ENCODE data around the gene PIK3R4. TPM values are rescaled to one million over a fixed set of nuclear protein-coding genes. Genes with fewer than 3 reads are reported as not detected.

PIK3R4 gene
- total and polyA plus RNA-seq, 11 donors = 10.9 to 24.3 (median 15.7) TPM

DNA sequence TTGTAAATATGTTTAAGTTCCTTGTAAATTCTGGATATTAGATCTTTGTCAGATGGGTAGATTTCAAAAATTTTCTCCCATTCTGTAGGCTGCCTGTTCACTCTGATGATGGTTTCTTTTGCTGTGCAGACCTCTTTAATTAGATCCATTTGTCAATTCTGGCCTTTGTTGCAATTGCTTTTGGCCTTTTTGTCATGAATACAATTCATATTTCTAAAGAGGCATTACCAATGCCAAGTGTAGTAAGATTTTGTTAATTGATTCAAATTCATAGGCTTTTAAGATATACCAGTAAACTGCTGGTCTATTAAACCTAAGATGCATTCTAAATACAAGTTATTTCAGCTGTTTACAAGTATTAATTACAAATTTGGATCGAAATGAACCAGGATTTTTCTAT, 31.0 kb downstream of the PIK3R4 start:
- Histone ChIP-seq H3K4me1 (peaks cover 0 to 10% (median 0%) of the 10 kb centered on the region in 12 donors), H3K9me3 (no peaks in the 10 kb centered on the region), H3K36me3 (peaks cover 0 to 75% (median 50%) of the 10 kb centered on the region in 9 donors), H3K27ac (no peak overlapping the region), H3K27me3 (no peaks in the 10 kb centered on the region), H3K4me3 (no peak overlapping the region)
- ATAC-seq (no peak), DNase-seq (no peak)
- TF ChIP-seq CTCF (IDR thresholded peaks at IDR 0.05) (no peak), POLR2A (IDR thresholded peaks at IDR 0.05) (no peak)
- intact Hi-C loops (cut with DNase I) = no loop called here
- 96 to 99% (median 97%) methylated on average over 1 of the region's 1 CpG for WGBS, 4 donors

DNA sequence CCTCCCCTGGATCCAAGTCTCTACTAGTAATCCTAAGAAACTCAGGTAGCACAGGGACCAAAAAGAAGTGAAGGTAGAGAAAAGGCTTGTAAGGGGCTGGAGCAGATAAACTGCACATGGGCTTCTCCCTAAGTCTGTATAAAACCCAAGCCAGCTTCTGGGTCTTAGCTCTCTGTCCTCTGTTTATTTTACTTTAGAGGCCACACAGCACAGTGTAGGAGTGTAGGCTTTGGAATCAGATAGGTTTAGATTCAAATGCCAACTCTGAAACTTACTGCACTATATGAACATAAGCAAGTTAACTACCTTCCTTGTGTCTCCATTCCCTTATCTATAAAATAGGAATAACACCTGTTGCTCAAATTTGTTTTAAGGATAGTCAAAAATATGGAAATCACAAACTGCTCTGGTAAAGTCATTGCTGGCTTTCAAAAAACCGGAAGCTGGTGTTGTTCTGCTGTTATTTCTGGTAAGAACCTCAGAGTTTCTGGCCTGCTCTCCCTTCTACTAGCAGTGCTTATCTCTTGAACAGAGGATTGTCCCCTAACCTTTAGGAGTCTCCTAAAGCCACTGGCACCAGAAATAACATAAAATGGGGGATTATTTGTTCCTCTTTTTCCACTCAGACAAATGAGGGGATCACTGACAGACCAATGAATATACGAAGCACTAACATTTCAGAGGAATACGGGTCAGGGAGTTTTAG, 33.8 kb downstream of the PIK3R4 start:
- H3K27ac ChIP-seq = peak overlapping the region in 3 of 12 donors; percentile 1 to 19 (median 15)
- ATAC-seq (peak in 1 of 4 donors; percentile 28), DNase-seq (no peak)
- no peak overlapping the region for H3K4me3 ChIP-seq
- intact Hi-C loops (cut with DNase I) = no loop called here
- no peaks in the 10 kb centered on the region for H3K27me3 ChIP-seq
- H3K4me1 ChIP-seq = peaks cover 0 to 26% (median 0%) of the 10 kb centered on the region in 12 donors
- no peaks in the 10 kb centered on the region for H3K9me3 ChIP-seq
- WGBS, 4 donors = 74 to 81% (median 75%) methylated on average over 3 of the region's 3 CpGs
- peaks cover 0 to 59% (median 44%) of the 10 kb centered on the region in 9 donors for H3K36me3 ChIP-seq
- TF ChIP-seq CTCF (IDR thresholded peaks at IDR 0.05) = no peak
- no peak for TF ChIP-seq POLR2A (IDR thresholded peaks at IDR 0.05)

DNA sequence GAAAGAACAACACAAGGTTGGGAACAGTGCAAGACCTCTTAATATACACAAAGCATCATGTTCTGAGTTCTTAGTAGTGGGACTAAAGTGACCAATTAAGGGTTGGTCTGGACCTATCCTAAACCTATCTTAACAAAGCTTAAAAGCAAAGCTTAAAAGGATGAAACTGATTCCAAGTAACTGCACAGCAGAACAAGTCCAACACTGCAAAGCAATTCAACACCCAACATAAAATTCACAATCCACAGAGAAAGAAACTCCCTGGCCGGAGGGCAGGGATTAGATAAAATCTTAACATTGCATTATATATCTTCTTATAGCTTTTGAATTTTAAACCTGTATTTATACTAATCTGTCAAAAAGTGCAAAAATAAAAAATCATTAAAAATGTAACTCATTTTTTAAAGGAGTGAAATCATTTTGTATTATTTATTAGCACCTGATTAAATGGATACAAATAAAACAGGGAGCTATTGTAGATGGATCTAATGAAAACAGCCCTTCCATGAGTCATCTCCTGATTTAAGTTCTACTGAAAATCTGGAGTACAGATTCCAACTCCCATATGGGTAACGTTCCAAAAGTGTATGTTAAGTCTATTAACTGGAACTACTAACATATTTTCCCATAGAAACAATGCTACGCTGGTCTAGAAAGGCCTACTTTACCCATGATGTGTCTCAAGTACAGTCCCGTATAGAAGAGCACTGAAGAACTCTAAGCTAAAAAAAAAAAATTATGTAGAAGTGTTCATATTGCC, 34.9 kb downstream of the PIK3R4 start:
- no peaks in the 10 kb centered on the region for H3K9me3 ChIP-seq
- ATAC-seq (no peak), DNase-seq (no peak)
- H3K4me3 ChIP-seq = no peak overlapping the region
- peaks cover 0 to 26% (median 0%) of the 10 kb centered on the region in 12 donors for H3K4me1 ChIP-seq
- H3K36me3 ChIP-seq = peaks cover 0 to 61% (median 34%) of the 10 kb centered on the region in 9 donors
- intact Hi-C loops (cut with DNase I) = no loop called here
- H3K27ac ChIP-seq = no peak overlapping the region
- TF ChIP-seq CTCF (IDR thresholded peaks at IDR 0.05) = no peak
- no peak for TF ChIP-seq POLR2A (IDR thresholded peaks at IDR 0.05)
- whole genome bisulfite sequencing, 4 donors = 86 to 91% (median 89%) methylated on average over 4 of the region's 4 CpGs
- no peaks in the 10 kb centered on the region for H3K27me3 ChIP-seq

DNA sequence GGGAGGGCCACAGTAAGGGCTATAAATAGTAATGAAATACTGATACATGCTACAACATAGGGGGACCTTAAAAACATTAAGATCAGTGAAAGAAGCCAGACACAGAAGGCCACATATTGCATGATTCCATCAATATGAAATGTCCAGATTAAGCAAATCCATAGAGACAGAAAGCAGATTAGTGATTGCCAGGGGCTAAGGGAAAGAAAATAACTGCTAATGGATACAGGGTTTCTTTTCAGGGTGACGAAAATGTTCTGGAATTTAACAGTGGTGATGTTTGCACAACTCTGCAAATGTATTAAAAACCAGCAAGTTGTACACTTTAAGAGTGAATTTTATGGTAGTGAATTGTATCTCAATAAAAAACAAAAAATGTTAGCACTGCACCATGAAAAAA, 37.0 kb downstream of the PIK3R4 start:
- 75 to 80% (median 77%) methylated on average over 1 of the region's 1 CpG for WGBS, 4 donors
- Histone ChIP-seq H3K27ac (no peak overlapping the region), H3K36me3 (peaks cover 0 to 61% (median 25%) of the 10 kb centered on the region in 9 donors), H3K9me3 (no peaks in the 10 kb centered on the region), H3K27me3 (no peaks in the 10 kb centered on the region), H3K4me3 (no peak overlapping the region), H3K4me1 (peaks cover 0 to 26% (median 0%) of the 10 kb centered on the region in 12 donors)
- DNase-seq (no peak), ATAC-seq (peak in 3 of 4 donors; percentile 52 to 75 (median 64))
- intact Hi-C loops (cut with DNase I) = no loop called here
- TF ChIP-seq POLR2A (IDR thresholded peaks at IDR 0.05) = no peak
- TF ChIP-seq CTCF (IDR thresholded peaks at IDR 0.05) = no peak
